Erythroblast (primary cell): ENCODE results near the gene FEN1.

ENCODE experiments used
- GATA1 ChIP-seq: IDR thresholded peaks from 2 replicates; pipeline ENCODE4 v1.6.1; 2011; ENCODE audit warnings: low read depth, mild to moderate bottlenecking, control low read depth, low read length, moderate library complexity
- POLR2A ChIP-seq: IDR thresholded peaks from 2 replicates; pipeline ENCODE4 v1.6.1; 2011; ENCODE audit warnings: mild to moderate bottlenecking, low read length

- TF ChIP-seq POLR2A, result no peak
- no peak for TF ChIP-seq GATA1
These were observed 41.2 kb downstream of the FEN1 start for GRCh38 chr11:61833926-61834277.
